Uterus (tissue), 4 donors: ENCODE data around the gene SEC61G. TPM values are rescaled to one million over a fixed set of nuclear protein-coding genes. Genes with fewer than 3 reads are reported as not detected.
A peak's percentile ranks its signal among the peaks of the same experiment; 100 is the strongest.

Source experiments
- DNase-seq, 2 donors: peaks; one replicate each; pipeline ENCODE4 v3.0.0-alpha.2; 2019 to 2020
- H3K27ac ChIP-seq, 2 donors: fragments of 200-600 bp; sonication (generic); 1 replicate in 1 of 2; 2 replicates in 1 of 2; pipeline ENCODE4 v1.5.1; 2016 to 2018
- H3K27me3 ChIP-seq, 2 donors: fragments of 200-600 bp; sonication (generic); one replicate each; pipeline ENCODE4 v1.5.1; 2018 to 2019; ENCODE audit warnings: control low read depth in 1 of 2
- H3K36me3 ChIP-seq, 2 donors: fragments of 200-600 bp; sonication (generic); one replicate each; pipeline ENCODE4 v1.5.1; 2019; ENCODE audit warnings: control low read depth in 1 of 2
- H3K4me1 ChIP-seq, 2 donors: fragments of 200-600 bp; sonication (generic); one replicate each; pipeline ENCODE4 v1.5.1; 2018 to 2019; ENCODE audit warnings: control low read depth in 1 of 2
- H3K4me3 ChIP-seq, 2 donors: fragments of 200-600 bp; sonication (generic); 1 replicate in 1 of 2; 2 replicates in 1 of 2; pipeline ENCODE4 v1.5.1; 2018 to 2019; ENCODE audit warnings: mild to moderate bottlenecking in 1 of 2
- H3K9me3 ChIP-seq, 2 donors: fragments of 200-600 bp; sonication (generic); one replicate each; pipeline ENCODE4 v1.5.1; 2019; ENCODE audit warnings: control low read depth in 1 of 2
- CTCF ChIP-seq, 4 experiments: fragments of 200-600 bp in 2 of 4; fragments of 450-650 bp in 2 of 4; sonication (generic) in 2 of 4; IDR thresholded peaks; one replicate each; pipeline ENCODE4 v1.5.1; 2016 to 2019; ENCODE audit warnings: antibody characterized with exemption in 4 of 4, mild to moderate bottlenecking in 2 of 4, moderate library complexity in 1 of 4
- POLR2A ChIP-seq, 2 donors: fragments of 450-650 bp; IDR thresholded peaks; one replicate each; pipeline ENCODE4 v1.6.1; 2016; ENCODE audit warnings: antibody characterized with exemption in 2 of 2, mild to moderate bottlenecking in 1 of 2, moderate library complexity in 1 of 2
- intact Hi-C: fragments of 100-400 bp; cut with DNase I; formaldehyde crosslinking; loops from one replicate; pipeline ENCODE4 v1.15.1; 2023; ENCODE audit warnings: low total_unique reads
- total RNA-seq, 4 donors: library from RNA; depleted of rRNA in 3 of 4; stranded (reverse); fragments of >200 nt in 3 of 4; gene quantifications; one replicate each; pipeline versions ENCODE4 v1.1.0 to v1.2.4, GENCODE V29; 2014 to 2023
- donor health status: DM: yes; HTN: yes; CAD: no.

Gene SEC61G
- total RNA-seq, 4 donors from 2014 or later: 52.7 to 530 (median 401) TPM

GRCh38 chr7:54769203-54769602 is 10.2 kb upstream of the SEC61G start:
- Histone ChIP-seq H3K27ac (no peak overlapping the region), H3K36me3 (no peaks in the 10 kb centered on the region), H3K4me3 (no peak overlapping the region), H3K4me1 (no peaks in the 10 kb centered on the region), H3K27me3 (no peaks in the 10 kb centered on the region), H3K9me3 (no peaks in the 10 kb centered on the region)
- no peak for DNase-seq
- TF ChIP-seq CTCF (IDR thresholded peaks at IDR 0.05) (no peak), POLR2A (IDR thresholded peaks at IDR 0.05) (no peak)
- intact Hi-C loops: no loop called here

GRCh38 chr7:54764861-54765260 is 5.8 kb upstream of the SEC61G start:
- H3K4me3 ChIP-seq: no peak overlapping the region
- intact Hi-C loops: no loop called here
- TF ChIP-seq CTCF (IDR thresholded peaks at IDR 0.05) (no peak), POLR2A (IDR thresholded peaks at IDR 0.05) (no peak)
- no peaks in the 10 kb centered on the region for H3K4me1 ChIP-seq
- H3K27ac ChIP-seq: no peak overlapping the region
- H3K27me3 ChIP-seq: no peaks in the 10 kb centered on the region
- H3K36me3 ChIP-seq: no peaks in the 10 kb centered on the region
- no peak for DNase-seq
- no peaks in the 10 kb centered on the region for H3K9me3 ChIP-seq

GRCh38 chr7:54757711-54758110 is 1.3 kb downstream of the SEC61G start:
- peak overlapping the region; percentile 64 to 82 for H3K4me3 ChIP-seq
- no peak overlapping the region for H3K27ac ChIP-seq
- no peaks in the 10 kb centered on the region for H3K36me3 ChIP-seq
- no peak for DNase-seq
- no peaks in the 10 kb centered on the region for H3K27me3 ChIP-seq
- peaks cover 0 to 5% of the 10 kb centered on the region in 2 donors for H3K4me1 ChIP-seq
- TF ChIP-seq CTCF (IDR thresholded peaks at IDR 0.05) (no peak), POLR2A (IDR thresholded peaks at IDR 0.05) (no peak)
- H3K9me3 ChIP-seq: no peaks in the 10 kb centered on the region
- intact Hi-C loops: no loop called here

- Histone ChIP-seq H3K36me3 (no peaks in the 10 kb centered on the region), H3K27ac (no peak overlapping the region), H3K9me3 (no peaks in the 10 kb centered on the region), H3K27me3 (no peaks in the 10 kb centered on the region), H3K4me3 (no peak overlapping the region), H3K4me1 (no peaks in the 10 kb centered on the region)
- intact Hi-C loops: no loop called here
- DNase-seq: no peak
- TF ChIP-seq POLR2A (IDR thresholded peaks at IDR 0.05) (no peak), CTCF (IDR thresholded peaks at IDR 0.05) (no peak)
Measured at GRCh38 chr7:54749200-54749599, 9.8 kb downstream of the SEC61G start.

GRCh38 chr7:54747234-54747633 is 11.8 kb downstream of the SEC61G start:
- H3K4me3 ChIP-seq: no peak overlapping the region
- intact Hi-C loops: no loop called here
- H3K4me1 ChIP-seq: no peaks in the 10 kb centered on the region
- H3K27ac ChIP-seq: no peak overlapping the region
- H3K27me3 ChIP-seq: no peaks in the 10 kb centered on the region
- H3K36me3 ChIP-seq: no peaks in the 10 kb centered on the region
- H3K9me3 ChIP-seq: no peaks in the 10 kb centered on the region
- no peak for DNase-seq
- no peak for TF ChIP-seq CTCF (IDR thresholded peaks at IDR 0.05)
- no peak for TF ChIP-seq POLR2A (IDR thresholded peaks at IDR 0.05)
